Endodermal cell (in vitro differentiated cells): ENCODE results near the gene RFX5. TPM values are rescaled to one million over a fixed set of nuclear protein-coding genes. Genes with fewer than 3 reads are reported as not detected.
"Not testable (repeated sequence)": the region's sequence is repeated elsewhere in the genome, so short reads cannot be mapped to it uniquely, and the experiment has no call there.

Experiments used
- DNase-seq: peaks from one replicate; pipeline ENCODE4 v3.0.0-alpha.2; 2017
- H3K27ac ChIP-seq: 2 replicates; pipeline ENCODE4 v1.5.1; 2013; ENCODE audit warnings: mild to moderate bottlenecking, low read depth, low read length, moderate library complexity
- H3K27me3 ChIP-seq: 2 replicates; pipeline ENCODE4 v1.6.1; 2013; ENCODE audit warnings: mild to moderate bottlenecking, low read length, moderate library complexity; ENCODE audit not compliant: insufficient read depth, control insufficient read depth, poor library complexity, severe bottlenecking
- H3K36me3 ChIP-seq: 2 replicates; pipeline ENCODE4 v1.7.0; 2013; ENCODE audit warnings: mild to moderate bottlenecking, low read length, moderate library complexity; ENCODE audit not compliant: control insufficient read depth, insufficient read depth
- H3K4me1 ChIP-seq: one replicate; pipeline ENCODE4 v1.7.0; 2013; ENCODE audit warnings: low read length; ENCODE audit not compliant: control insufficient read depth, insufficient read depth
- H3K4me3 ChIP-seq: 2 replicates; pipeline ENCODE4 v1.5.1; 2013; ENCODE audit warnings: mild to moderate bottlenecking, low read length, moderate library complexity
- H3K9ac ChIP-seq: 2 replicates; pipeline ENCODE4 v1.6.1; 2013; ENCODE audit warnings: mild to moderate bottlenecking, low read length, moderate library complexity; ENCODE audit not compliant: poor library complexity, severe bottlenecking; ENCODE audit errors: extremely low read depth
- H3K9me3 ChIP-seq: 2 replicates; pipeline ENCODE4 v1.6.1; 2013; ENCODE audit warnings: mild to moderate bottlenecking, low read length, moderate library complexity; ENCODE audit not compliant: control insufficient read depth
- H3K27ac Mint-ChIP-seq: 2 replicates; pipeline ENCODE4 v1.8.0; 2020; ENCODE audit warnings: mixed read lengths
- H3K27me3 Mint-ChIP-seq: 2 replicates; pipeline ENCODE4 v1.8.0; 2021; ENCODE audit warnings: mild to moderate bottlenecking, mixed read lengths; ENCODE audit not compliant: insufficient read depth
- H3K36me3 Mint-ChIP-seq: 2 replicates; pipeline ENCODE4 v1.8.0; 2020; ENCODE audit warnings: low read depth, mixed read lengths
- H3K4me1 Mint-ChIP-seq: 2 replicates; pipeline ENCODE4 v1.8.0; 2020; ENCODE audit warnings: mixed read lengths
- H3K4me3 Mint-ChIP-seq: 2 replicates; pipeline ENCODE4 v1.8.0; 2020; ENCODE audit warnings: mild to moderate bottlenecking, moderate library complexity, mixed read lengths
- H3K9me3 Mint-ChIP-seq: 2 replicates; pipeline ENCODE4 v1.8.0; 2020; ENCODE audit warnings: mild to moderate bottlenecking, mixed read lengths
- WGBS, 2 experiments: methylation state at CpG; one replicate each; pipeline versions ENCODE4 v1.1.5 to v1.1.7; 2013; ENCODE audit warnings: missing lambda C conversion rate in 2 of 2, mixed read lengths in 1 of 2; ENCODE audit not compliant: insufficient coverage in 1 of 2, insufficient read length in 1 of 2; 5-methylcytosine and 5-hydroxymethylcytosine counted together
- long read RNA-seq, 4 experiments: library from polyadenylated mRNA in 2 of 4; library from RNA in 1 of 4; library from capped mRNA in 1 of 4; stranded (forward) in 3 of 4; unstranded in 1 of 4; transcript quantifications; one replicate each; pipeline ENCODE4 v2.0.0, GENCODE V29; 2020 to 2021; ENCODE audit warnings: inconsistent platforms in 1 of 4
- polyA plus RNA-seq, 2 experiments: library from polyadenylated mRNA; stranded (reverse); fragments of 50-300 nt; gene quantifications; one replicate each; pipeline ENCODE4 v1.2.3, GENCODE V29; 2013
- total RNA-seq, 2 donors: library from RNA; stranded (reverse); fragmentation: NEBNext Ultra II Directional in 1 of 2; extraction: Animal tissue kit (Norgen Biotek cat#: 25700) in 1 of 2; gene quantifications; 2 replicates in 1 of 2; 3 replicates in 1 of 2; pipeline ENCODE4 v1.2.1, GENCODE V29; 2021
- TF ChIP-seq, protein P1 (sequence below): fragments of 200-600 bp; sonication (generic); conservative IDR thresholded peaks from 2 replicates; pipeline ENCODE4 v1.5.0; 2021; ENCODE audit warnings: antibody characterized with exemption, mild to moderate bottlenecking

Gene RFX5
- 10 to 100 TPM; 57.7 to 72.1 TPM for total RNA-seq
- polyA plus RNA-seq (2013, experiment 1 of 2), result 66.0 TPM
- 64.5 TPM for polyA plus RNA-seq (2013, experiment 2 of 2)
- long read RNA-seq, experiment 1, partial matches to known transcripts, result 1 of 12 reads
- long read RNA-seq, experiment 1, other reads (novel, unspliced or antisense), result 11 of 12 reads
- long read RNA-seq, experiment 2, transcript RFX5-215 (11 exons, 2,355 nt), result major isoform, 47 of 136 reads
- long read RNA-seq, experiment 2, transcript RFX5-201 (11 exons, 3,576 nt), result minor isoform, 9 of 136 reads
- long read RNA-seq, experiment 2, partial matches to known transcripts, result 8 of 136 reads
- long read RNA-seq, experiment 2, other reads (novel, unspliced or antisense), result 72 of 136 reads
- long read RNA-seq, experiment 3, transcript RFX5-201 (11 exons, 3,576 nt), result minor isoform, 13 of 117 reads
- long read RNA-seq, experiment 3, transcript RFX5-215 (11 exons, 2,355 nt), result major isoform, 59 of 117 reads
- long read RNA-seq, experiment 3, partial matches to known transcripts, result 4 of 117 reads
- long read RNA-seq, experiment 3, other reads (novel, unspliced or antisense), result 41 of 117 reads
- long read RNA-seq, experiment 4, transcript RFX5-215 (11 exons, 2,355 nt), result major isoform, 11 of 24 reads
- long read RNA-seq, experiment 4, partial matches to known transcripts, result 0 of 24 reads
- long read RNA-seq, experiment 4, other reads (novel, unspliced or antisense), result 10 of 24 reads

DNA sequence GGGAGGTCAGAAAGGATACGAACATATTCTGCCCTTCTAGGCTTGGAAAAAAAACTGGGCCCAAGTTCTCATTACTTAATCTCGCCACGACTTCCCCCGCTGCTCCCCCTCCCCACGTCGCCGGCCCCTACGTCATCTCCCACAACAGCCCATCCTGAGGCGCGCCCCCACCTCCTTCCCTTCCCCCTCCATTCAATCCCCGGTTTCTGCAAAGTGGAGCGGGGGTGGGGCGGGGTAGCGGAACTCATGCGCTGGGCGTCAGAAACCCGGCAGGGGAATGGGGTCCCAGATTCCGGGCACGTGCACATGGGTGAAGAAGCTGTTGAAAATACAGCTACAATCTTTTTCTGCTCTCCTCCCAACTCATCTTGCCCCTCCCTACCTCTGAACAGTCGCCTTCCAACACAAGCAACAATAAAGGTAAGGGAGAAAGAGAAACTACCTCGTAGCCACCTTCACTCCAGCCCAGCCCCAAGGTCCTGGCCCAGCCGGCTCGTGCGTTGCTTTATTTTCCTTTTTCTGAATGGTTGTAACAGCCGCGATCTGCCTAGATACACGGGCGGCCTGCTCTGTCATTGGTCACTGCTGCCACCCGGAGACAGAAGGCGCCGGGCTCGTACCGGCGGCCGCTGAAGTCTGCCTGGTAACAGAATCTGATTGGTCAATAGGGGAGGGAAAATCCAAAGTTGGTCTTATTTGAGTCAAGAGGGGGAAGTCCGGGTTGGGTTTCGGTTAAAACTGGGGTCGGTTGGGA lies at the start of gene RFX5:
Gene RFX5 (minus strand): TSS at position 484 of the 754 bp plus-strand sequence. CDS start 932 bp downstream, outside the sequence.
- Histone ChIP-seq H3K9ac (peak within 1 kb of the TSS; percentile 93), H3K4me3 (peak within 1 kb of the TSS; percentile 93), H3K27me3 (no peaks in the 10 kb centered on the region), H3K4me1 (peaks cover 2% of the 10 kb centered on the region), H3K9me3 (peaks cover 6% of the 10 kb centered on the region), H3K27ac (peak within 1 kb of the TSS; percentile 99), H3K36me3 (peaks cover 21% of the 10 kb centered on the region)
- Mint-ChIP-seq H3K4me1 (peaks cover 20% of the 10 kb centered on the region), H3K9me3 (peaks cover 15% of the 10 kb centered on the region), H3K27me3 (no peaks in the 10 kb centered on the region), H3K36me3 (peaks cover 31% of the 10 kb centered on the region), H3K4me3 (peak within 1 kb of the TSS; percentile 84), H3K27ac (peak within 1 kb of the TSS; percentile 100)
- TF ChIP-seq, protein P1, sequence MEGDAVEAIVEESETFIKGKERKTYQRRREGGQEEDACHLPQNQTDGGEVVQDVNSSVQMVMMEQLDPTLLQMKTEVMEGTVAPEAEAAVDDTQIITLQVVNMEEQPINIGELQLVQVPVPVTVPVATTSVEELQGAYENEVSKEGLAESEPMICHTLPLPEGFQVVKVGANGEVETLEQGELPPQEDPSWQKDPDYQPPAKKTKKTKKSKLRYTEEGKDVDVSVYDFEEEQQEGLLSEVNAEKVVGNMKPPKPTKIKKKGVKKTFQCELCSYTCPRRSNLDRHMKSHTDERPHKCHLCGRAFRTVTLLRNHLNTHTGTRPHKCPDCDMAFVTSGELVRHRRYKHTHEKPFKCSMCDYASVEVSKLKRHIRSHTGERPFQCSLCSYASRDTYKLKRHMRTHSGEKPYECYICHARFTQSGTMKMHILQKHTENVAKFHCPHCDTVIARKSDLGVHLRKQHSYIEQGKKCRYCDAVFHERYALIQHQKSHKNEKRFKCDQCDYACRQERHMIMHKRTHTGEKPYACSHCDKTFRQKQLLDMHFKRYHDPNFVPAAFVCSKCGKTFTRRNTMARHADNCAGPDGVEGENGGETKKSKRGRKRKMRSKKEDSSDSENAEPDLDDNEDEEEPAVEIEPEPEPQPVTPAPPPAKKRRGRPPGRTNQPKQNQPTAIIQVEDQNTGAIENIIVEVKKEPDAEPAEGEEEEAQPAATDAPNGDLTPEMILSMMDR, result no peak
- DNase-seq, result peak; percentile 98
- WGBS, 2 experiments, result 1% methylated on average over 18 to 38 of the region's 38 CpGs

DNA sequence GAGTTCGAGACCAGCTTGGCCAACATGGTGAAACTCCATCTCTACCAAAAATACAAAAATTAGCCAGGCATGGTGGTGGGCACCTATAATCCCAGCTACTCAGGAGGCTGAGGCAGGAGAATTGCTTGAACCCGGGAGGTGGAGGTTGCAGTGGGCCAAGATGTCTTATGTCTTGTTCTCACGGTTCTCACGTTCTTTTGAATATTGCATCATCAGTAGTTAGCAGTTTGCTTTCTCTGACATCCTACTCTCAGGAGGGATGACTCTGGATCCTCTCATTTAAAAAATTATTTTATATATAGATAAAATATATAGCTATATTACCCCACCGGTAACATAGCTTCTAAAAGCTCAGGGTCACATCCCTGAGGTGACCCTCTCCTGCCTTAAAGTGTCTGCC lies 49.2 kb upstream of the RFX5 start:
- 89 to 100% methylated on average over 1 to 5 of the region's 5 CpGs for WGBS, 2 experiments
- H3K36me3 ChIP-seq, result peaks cover 11% of the 10 kb centered on the region
- not testable (repeated sequence) for H3K4me1 ChIP-seq, H3K27me3 ChIP-seq, H3K4me3 ChIP-seq, H3K27me3 Mint-ChIP-seq, H3K27ac Mint-ChIP-seq, H3K9me3 Mint-ChIP-seq, H3K4me3 Mint-ChIP-seq, H3K27ac ChIP-seq, H3K9ac ChIP-seq, H3K9me3 ChIP-seq, DNase-seq
- Mint-ChIP-seq H3K4me1 (peaks cover 11% of the 10 kb centered on the region), H3K36me3 (peaks cover 15% of the 10 kb centered on the region)

DNA sequence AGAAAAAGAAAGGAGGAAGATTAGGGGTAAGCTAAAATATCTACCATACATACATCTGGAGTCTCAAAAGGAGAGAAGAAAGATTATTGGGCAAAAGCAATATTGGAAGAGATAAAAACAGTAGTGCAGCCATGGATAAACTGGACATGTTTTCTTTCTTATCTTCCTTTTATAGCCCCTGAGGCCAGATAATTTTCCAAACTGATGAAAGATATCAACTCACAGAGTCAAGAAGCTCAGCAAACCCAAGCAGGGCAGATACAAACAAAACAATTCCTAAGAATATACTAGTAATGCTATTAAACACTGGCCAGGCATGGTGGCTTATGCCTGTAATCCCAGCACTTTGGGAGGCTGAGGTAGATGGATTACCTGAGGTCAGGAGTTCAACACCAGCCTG lies 46.5 kb upstream of the RFX5 start:
- no peak overlapping the region for H3K4me3 Mint-ChIP-seq

More for the DNA sequence above, 46.5 kb upstream of the RFX5 start:
- H3K27ac ChIP-seq, result no peak overlapping the region
- H3K4me1 Mint-ChIP-seq, result no peaks in the 10 kb centered on the region
- DNase-seq, result no peak
- no peaks in the 10 kb centered on the region for H3K27me3 Mint-ChIP-seq
- no peak overlapping the region for H3K4me3 ChIP-seq
- H3K27me3 ChIP-seq, result no peaks in the 10 kb centered on the region
- TF ChIP-seq, protein P1, result no peak
- no peak overlapping the region for H3K27ac Mint-ChIP-seq
- peaks cover 8% of the 10 kb centered on the region for H3K9me3 Mint-ChIP-seq
- no peaks in the 10 kb centered on the region for H3K4me1 ChIP-seq
- no peaks in the 10 kb centered on the region for H3K36me3 Mint-ChIP-seq
- H3K36me3 ChIP-seq, result no peaks in the 10 kb centered on the region
- H3K9me3 ChIP-seq, result no peaks in the 10 kb centered on the region
- H3K9ac ChIP-seq, result no peak overlapping the region
